Mucosa of gallbladder (tissue), 1 donor: ENCODE results near the gene GSK3B. TPM values are rescaled to one million over a fixed set of nuclear protein-coding genes. Genes with fewer than 3 reads are reported as not detected.
"Not testable (repeated sequence)": the region's sequence is repeated elsewhere in the genome, so short reads cannot be mapped to it uniquely, and the experiment has no call there.

Experiments used
- DNase-seq: peaks from one replicate; pipeline ENCODE4 v3.0.0-alpha.2; 2020; ENCODE audit warnings: low spot score
- total RNA-seq: library from RNA; stranded (reverse); gene quantifications from one replicate; pipeline ENCODE4 v1.2.1, GENCODE V29; 2021
- donor health status: DM: no; HTN: no; CAD: no.

Gene GSK3B
- total RNA-seq, 1 donor from 2014 or later, result 44.7 TPM

DNA sequence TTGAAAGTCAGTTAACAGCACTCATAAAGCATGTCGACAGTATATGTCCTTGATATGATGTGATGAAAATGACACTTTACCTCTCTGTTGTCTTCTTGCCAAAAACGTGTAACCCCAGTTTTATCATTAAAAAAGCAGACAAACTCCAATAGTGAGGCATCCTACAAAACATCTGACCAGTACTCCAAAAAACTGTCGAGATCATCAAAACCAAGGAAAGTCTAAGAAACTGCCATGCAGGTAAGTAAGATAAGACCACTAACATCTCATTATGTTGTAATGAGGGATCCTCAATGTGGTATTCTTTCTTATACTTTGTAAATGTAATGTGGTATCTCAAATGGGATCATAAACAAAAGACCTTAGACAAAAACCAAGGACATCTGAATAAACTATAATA is 160.0 kb downstream of the GSK3B start:
- DNase-seq, result no peak

DNA sequence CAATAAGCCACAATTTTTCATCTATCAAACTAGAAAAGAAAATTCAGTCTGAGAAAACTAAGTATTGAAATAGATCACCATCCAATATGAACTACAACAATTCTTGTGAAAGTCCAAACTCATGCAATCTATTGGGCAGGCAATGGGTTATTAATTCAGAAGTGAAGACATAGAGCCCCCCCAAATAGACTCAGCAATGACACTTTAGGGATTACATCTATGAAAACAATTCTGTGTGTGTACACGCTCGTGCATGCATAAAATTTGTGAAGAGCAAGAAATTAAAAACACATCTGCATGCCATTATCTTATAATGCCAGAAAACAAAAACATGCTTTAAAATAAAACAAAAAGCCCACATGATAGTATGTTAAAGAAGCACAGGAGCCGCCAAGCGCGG is 161.0 kb downstream of the GSK3B start:
- no peak for DNase-seq

DNA sequence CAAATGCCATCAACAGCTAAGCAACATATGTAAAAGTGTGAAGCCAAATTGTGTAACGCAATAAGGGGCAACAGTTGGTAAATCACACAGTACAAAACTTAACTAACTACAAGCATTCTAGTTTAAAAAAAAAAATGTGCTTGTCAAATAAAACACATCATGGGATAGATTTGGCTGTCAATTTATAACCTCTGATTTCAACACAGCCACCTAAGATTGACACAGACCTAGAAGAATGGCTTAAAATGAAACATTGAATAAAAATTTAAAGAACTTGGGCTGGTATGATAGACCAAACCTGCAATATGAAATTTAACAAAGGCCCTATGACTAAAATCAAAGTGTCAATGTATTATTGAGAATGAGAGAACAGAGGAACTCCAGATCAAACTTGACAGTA is 164.0 kb downstream of the GSK3B start:
- no peak for DNase-seq

- no peak for DNase-seq
Measured at GRCh38 chr3:119927190-119927589, 167.1 kb downstream of the GSK3B start.

GRCh38 chr3:119924111-119925094 is 169.8 kb downstream of the GSK3B start:
- DNase-seq, result no peak

DNA sequence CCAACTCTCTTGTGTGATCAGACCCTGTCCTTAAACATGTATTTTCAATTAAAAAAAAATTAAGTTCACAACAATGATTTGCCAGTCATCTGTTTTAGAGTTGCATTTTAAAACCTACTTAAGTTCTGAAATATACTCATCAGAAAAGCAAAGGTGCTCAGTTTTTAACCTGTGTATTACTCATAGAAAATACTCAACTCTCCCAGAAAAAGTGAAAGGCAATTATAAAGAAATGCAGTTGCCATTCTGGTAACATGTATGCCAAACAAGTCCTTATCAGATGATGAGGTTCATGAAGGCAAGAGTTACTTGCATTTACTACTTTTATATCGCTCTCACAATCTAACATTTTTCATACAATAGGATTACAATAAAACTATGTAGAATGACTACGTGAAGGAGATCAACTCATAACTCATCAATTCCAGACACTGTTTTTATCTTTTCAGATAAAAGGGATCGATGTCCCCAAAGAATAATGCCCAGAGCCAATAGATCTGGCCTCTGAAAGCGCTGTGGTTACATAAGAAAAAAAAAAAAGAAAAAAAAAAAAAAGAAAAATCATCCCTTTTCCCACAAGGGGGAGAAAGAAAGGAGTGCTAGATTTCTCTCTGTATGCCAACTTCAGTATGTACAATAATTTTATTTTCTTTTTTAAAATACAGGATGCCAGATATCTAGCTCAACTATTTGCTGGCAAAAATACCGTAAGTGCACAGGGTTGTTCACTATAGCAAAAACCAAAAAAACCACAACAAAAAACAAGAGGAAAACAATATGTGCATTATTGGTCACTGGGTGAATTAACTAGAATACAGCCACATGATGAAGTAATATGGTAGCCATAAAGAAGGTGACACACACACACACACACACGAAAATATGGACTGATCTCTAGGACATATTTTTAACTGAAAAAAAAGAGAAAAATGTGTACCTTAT is 175.0 kb downstream of the GSK3B start:
- no peak for DNase-seq

DNA sequence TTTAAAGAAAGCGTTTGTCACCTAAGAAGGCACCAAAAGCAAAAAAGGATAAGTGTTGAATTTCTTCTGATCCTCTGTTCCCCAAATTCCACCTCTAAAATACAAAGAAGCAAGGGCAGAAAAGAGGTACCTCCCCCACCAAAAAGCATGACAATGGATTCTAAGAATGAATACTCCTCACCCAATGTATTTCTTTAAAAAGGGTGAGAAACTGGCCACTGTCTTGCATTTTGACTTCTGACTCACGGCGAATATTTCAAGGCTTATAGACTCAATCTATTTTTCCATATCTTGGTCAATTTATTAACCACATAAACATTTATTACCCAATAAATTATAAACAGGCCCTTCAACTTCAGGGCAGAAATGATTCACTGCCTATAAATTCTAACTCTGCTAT is 181.2 kb downstream of the GSK3B start:
- no peak for DNase-seq

GRCh38 chr3:119912220-119912619 is 182.0 kb downstream of the GSK3B start:
- no peak for DNase-seq

GRCh38 chr3:119911748-119912147 is 182.5 kb downstream of the GSK3B start:
- no peak for DNase-seq

DNA sequence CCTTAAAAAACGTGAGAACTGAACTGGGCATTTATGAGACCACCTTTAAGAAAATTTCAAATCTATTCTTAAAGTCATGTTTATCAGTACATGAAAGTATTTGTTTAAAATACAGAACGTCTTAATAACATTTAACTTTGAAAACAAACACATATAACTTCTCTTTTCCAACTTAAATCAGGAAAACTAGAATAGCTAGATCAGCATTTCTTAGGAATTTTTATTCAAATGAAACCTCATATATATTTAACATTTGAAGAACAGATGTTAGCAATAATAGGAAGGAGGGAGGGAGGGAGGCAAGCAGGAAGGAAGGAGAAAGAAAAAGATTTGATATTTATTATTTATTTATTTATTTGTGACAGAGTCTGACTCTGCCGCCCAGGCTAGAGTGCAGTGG is 192.2 kb downstream of the GSK3B start:
- no peak for DNase-seq

- DNase-seq, result no peak
Measured at GRCh38 chr3:119901148-119901547, 193.1 kb downstream of the GSK3B start.

- DNase-seq, result no peak
Measured at GRCh38 chr3:119899192-119899511, 195.1 kb downstream of the GSK3B start.

- DNase-seq, result no peak
Measured at GRCh38 chr3:119898478-119899191, 195.6 kb downstream of the GSK3B start.

- DNase-seq, result no peak
Measured at GRCh38 chr3:119894195-119894594, 200.1 kb downstream of the GSK3B start.

- DNase-seq, result no peak
Measured at GRCh38 chr3:119893769-119894168, 200.5 kb downstream of the GSK3B start.

DNA sequence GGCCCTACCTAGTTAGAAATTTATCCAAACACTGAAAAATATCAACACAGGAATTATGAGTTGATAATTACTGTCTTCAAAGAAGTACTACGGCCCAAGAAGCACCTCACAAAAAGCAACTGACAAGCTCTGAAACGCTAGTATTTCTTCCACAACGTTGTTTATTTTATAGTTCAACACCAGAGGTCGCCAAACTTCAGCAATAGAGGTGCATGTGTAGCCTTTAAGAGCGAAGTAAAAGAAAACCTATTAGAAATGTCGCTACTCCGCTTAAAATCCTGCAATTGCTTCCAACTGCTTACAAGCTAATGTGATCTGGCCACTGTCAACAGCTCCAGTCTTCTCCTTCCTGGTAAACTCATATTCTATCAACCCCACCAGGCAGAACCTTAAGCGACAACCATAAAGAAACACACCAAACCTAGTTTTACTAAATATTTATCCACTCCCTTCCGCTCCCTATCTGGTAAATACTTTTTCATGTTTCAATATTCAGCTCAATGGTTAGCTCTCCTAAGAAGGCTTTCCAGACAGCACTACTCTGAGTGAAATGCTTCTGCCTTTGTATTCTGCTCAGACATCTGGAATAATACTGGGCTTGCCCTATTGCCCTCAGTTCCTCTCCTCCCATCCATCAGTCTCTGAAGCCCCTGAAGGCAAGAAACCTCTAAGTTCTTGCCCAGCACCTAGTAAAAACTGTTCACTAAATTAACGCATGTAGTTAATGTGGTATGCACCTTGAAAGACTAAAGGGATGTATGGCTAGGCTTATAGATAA is 202.1 kb downstream of the GSK3B start:
- peak; percentile 44 for DNase-seq

DNA sequence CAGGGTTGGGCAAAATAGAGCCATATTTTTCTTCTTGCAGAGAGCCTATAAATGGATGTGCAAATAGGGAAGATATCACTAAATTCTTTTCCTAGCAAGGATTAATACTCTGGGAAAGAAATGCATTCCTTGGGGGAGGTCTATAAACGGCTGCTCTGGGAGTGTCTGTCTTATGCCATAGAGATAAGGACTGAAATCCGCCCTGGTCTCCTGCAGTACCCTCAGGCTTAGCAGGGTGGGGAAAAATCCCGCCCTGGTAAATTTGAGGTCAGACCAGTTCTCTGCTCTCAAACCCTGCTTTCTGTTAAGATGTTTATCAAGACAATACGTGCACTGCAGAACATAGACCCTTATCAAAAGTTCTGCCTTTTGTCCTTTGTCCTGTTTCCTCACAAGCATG is 205.6 kb downstream of the GSK3B start:
- DNase-seq, result not testable (repeated sequence)

DNA sequence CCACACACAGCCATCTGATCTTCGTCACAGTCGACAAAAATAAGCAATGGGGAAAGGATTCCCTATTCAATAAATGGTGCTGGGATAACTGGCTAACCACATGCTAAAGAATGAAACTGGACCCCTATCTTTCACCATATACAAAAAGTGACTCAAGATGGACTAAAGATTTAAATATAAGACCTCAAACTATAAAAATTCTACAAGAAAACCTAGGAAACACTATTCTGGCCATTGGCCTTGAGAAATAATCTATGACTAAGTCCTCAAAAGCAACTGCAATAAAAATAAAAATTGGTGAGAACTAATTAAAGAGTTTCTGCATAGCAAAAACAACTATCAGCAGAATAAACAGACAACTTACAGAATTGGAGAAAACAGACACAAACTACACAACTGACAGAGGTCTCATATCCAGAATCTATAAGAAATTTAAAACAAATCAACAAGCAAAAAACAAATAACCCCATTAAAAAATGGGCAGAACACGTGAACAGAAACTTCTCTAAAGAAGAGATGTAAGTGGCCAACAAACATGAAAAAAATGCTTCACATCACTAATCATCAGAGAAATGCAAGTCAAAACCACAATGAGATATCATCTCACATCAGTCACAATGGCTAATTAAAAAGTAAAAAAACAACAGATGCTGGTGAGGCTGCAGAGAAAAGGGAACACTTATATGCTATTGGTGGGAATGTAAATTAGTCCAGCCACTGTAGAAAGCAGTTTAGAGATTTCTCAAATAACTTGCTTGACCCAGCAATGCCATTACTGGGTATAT is 208.3 kb downstream of the GSK3B start:
- DNase-seq, result no peak

GRCh38 chr3:119884161-119884557 is 210.1 kb downstream of the GSK3B start:
- no peak for DNase-seq

DNA sequence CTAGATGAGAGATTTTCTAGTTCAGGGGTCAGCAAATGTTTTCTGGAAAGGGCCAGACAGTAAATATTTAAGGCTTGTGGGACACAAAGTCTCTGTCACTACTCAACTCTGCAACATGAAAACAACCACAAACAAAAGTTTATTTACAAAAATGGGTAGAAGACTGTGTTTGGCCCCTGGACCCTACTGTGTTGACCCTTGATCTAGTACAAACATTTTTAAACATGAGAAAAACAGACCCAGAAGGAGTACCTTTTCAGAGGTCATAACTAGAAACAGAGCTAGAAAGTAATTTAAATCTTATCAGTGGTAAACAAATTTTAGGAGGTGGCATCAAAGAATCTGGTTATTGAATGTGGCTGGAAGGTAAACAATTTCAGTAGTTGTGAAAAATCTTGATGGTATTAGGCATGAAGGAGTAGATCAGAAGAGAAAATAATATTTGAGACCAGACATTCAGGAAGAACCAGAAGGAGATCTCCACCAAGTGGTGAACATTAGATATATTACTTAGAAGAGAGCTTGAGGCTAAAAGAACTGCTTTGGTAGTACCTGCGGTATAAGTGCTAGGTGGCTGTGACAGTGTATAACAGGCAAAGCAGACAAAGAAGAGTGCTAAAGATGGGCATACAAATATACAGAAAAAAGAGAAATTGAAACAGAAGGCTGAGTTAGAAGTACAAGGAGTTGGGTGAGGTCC is 210.6 kb downstream of the GSK3B start:
- no peak for DNase-seq
